ENCODE measurements around the gene FAM163A. TPM values are rescaled to one million over a fixed set of nuclear protein-coding genes. Genes with fewer than 3 reads are reported as not detected.

FAM163A gene
- total RNA-seq, 4 donors from 2014 or later = 0.29 TPM; not detected in 3

DNA sequence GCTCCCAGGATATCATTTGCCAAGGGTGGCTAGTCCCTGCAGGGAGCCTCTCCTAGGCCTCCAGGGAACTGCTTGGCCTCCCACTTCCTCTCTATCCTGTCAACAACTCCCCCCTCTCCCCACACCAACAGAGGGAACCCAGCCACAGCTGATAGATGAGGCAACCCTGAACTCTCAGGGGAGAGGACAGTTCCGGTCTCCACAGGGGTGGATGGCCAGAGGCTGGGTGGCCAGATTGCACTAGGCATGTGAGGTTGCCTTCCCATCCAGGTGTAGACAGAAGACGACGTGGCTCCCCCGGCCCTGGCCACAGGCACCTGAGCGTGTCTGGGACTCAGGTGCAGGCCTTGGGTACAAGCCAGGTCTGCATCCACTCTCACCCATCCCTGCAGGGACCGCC is 81.2 kb downstream of the FAM163A start:
- TF ChIP-seq POLR2A (IDR thresholded peaks at IDR 0.05) (no peak), EP300 (IDR thresholded peaks at IDR 0.05) (no peak), POLR2AphosphoS5 (IDR thresholded peaks at IDR 0.05) (no peak)
- TF ChIP-seq, protein P1, sequence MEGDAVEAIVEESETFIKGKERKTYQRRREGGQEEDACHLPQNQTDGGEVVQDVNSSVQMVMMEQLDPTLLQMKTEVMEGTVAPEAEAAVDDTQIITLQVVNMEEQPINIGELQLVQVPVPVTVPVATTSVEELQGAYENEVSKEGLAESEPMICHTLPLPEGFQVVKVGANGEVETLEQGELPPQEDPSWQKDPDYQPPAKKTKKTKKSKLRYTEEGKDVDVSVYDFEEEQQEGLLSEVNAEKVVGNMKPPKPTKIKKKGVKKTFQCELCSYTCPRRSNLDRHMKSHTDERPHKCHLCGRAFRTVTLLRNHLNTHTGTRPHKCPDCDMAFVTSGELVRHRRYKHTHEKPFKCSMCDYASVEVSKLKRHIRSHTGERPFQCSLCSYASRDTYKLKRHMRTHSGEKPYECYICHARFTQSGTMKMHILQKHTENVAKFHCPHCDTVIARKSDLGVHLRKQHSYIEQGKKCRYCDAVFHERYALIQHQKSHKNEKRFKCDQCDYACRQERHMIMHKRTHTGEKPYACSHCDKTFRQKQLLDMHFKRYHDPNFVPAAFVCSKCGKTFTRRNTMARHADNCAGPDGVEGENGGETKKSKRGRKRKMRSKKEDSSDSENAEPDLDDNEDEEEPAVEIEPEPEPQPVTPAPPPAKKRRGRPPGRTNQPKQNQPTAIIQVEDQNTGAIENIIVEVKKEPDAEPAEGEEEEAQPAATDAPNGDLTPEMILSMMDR (IDR thresholded peaks at IDR 0.05) = no peak
- Histone ChIP-seq H3K9me3 (no peaks in the 10 kb centered on the region), H3K27me3 (no peaks in the 10 kb centered on the region), H3K4me1 (no peaks in the 10 kb centered on the region), H3K4me3 (no peak overlapping the region), H3K27ac (no peak overlapping the region), H3K36me3 (no peaks in the 10 kb centered on the region)
- WGBS = 85% methylated on average over 6 of the region's 6 CpGs
- peak; percentile 51 to 79 for DNase-seq (ENCODE audit: low spot score in 2 of 2)

GRCh38 chr1:179825206-179825605 is 82.1 kb downstream of the FAM163A start:
- Histone ChIP-seq H3K27ac (no peak overlapping the region), H3K4me1 (no peaks in the 10 kb centered on the region), H3K27me3 (peaks cover 2% of the 10 kb centered on the region), H3K36me3 (no peaks in the 10 kb centered on the region), H3K9me3 (no peaks in the 10 kb centered on the region), H3K4me3 (no peak overlapping the region)
- no peak for TF ChIP-seq EP300 (IDR thresholded peaks at IDR 0.05)
- TF ChIP-seq POLR2AphosphoS5 (IDR thresholded peaks at IDR 0.05) = no peak
- TF ChIP-seq, protein P1 (IDR thresholded peaks at IDR 0.05) = no peak
- no peak for TF ChIP-seq POLR2A (IDR thresholded peaks at IDR 0.05)
- 76% methylated on average over 8 of the region's 8 CpGs for WGBS
- DNase-seq (ENCODE audit: low spot score in 2 of 2) = no peak

DNA sequence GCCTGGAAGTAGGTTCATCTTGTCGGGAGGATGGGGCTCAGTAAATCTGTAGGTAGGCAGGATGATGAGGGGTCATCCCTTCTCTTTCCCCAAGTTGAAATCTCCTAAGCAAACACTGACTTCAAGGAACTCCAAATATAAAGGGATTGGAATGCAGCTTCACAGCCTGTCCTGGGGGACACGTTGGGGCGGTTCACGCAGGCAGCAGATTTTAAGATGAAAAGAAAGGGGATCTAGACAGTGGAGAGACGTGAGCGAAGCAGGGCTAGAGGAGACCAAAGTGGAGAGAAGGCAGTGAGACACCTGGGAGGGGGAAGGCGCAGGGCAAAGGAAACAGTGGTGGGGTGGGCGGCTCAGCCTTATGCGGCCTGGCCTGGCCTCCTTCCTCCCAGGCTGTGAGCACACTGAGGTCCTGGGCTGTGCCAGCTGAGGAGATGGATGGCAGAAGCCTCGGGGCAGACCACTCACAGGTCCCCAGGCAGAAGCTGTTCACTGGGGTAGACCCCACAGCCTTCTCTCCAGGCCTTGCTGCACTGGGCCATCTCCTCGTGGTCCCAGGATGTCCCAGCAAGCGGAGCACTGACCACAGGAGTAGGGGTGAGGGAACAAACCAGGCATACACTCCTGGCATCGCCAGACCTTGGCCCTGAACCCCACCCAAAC is 82.8 kb downstream of the FAM163A start:
- Histone ChIP-seq H3K36me3 (no peaks in the 10 kb centered on the region), H3K4me1 (no peaks in the 10 kb centered on the region), H3K9me3 (no peaks in the 10 kb centered on the region), H3K4me3 (no peak overlapping the region), H3K27ac (no peak overlapping the region), H3K27me3 (peaks cover 4% of the 10 kb centered on the region)
- DNase-seq (ENCODE audit: low spot score in 2 of 2) = no peak
- TF ChIP-seq EP300 (IDR thresholded peaks at IDR 0.05) (no peak), POLR2AphosphoS5 (IDR thresholded peaks at IDR 0.05) (no peak), POLR2A (IDR thresholded peaks at IDR 0.05) (no peak)
- TF ChIP-seq, protein P1 (IDR thresholded peaks at IDR 0.05) = no peak
- 71% methylated on average over 13 of the region's 13 CpGs for WGBS

- Histone ChIP-seq H3K27ac (no peak overlapping the region), H3K27me3 (peaks cover 4% of the 10 kb centered on the region), H3K4me1 (no peaks in the 10 kb centered on the region), H3K9me3 (no peaks in the 10 kb centered on the region), H3K36me3 (no peaks in the 10 kb centered on the region), H3K4me3 (no peak overlapping the region)
- TF ChIP-seq, protein P1 (IDR thresholded peaks at IDR 0.05) = no peak
- TF ChIP-seq POLR2A (IDR thresholded peaks at IDR 0.05) (no peak), POLR2AphosphoS5 (IDR thresholded peaks at IDR 0.05) (no peak), EP300 (IDR thresholded peaks at IDR 0.05) (no peak)
- WGBS = 64% methylated on average over 7 of the region's 7 CpGs
- no peak for DNase-seq (ENCODE audit: low spot score in 2 of 2)
Observed at GRCh38 chr1:179826626-179827280, 83.7 kb downstream of the FAM163A start.

- H3K27ac ChIP-seq = no peak overlapping the region
- H3K4me3 ChIP-seq = no peak overlapping the region
- H3K27me3 ChIP-seq = peaks cover 4% of the 10 kb centered on the region
- no peak for TF ChIP-seq EP300 (IDR thresholded peaks at IDR 0.05)
- TF ChIP-seq, protein P1 (IDR thresholded peaks at IDR 0.05) = no peak
- TF ChIP-seq POLR2AphosphoS5 (IDR thresholded peaks at IDR 0.05) = no peak
- no peak for TF ChIP-seq POLR2A (IDR thresholded peaks at IDR 0.05)
- H3K9me3 ChIP-seq = no peaks in the 10 kb centered on the region
- H3K36me3 ChIP-seq = no peaks in the 10 kb centered on the region
- 88% methylated on average over 6 of the region's 9 CpGs for WGBS
- no peak for DNase-seq (ENCODE audit: low spot score in 2 of 2)
- H3K4me1 ChIP-seq = no peaks in the 10 kb centered on the region
Observed at GRCh38 chr1:179828554-179829110, 85.5 kb downstream of the FAM163A start.

Measured in suprapubic skin (tissue), 4 donors.